Brain microvascular endothelial cell (primary cell): ENCODE data around the gene TRAPPC14.

ENCODE experiments used
- DNase-seq: peaks from one replicate; pipeline ENCODE4 v3.0.0-alpha.2; 2020
- H3K27ac ChIP-seq: fragments of 250-450 bp; sonication (Bioruptor Pico); 2 replicates; pipeline ENCODE4 v1.5.1; 2020; ENCODE audit warnings: mild to moderate bottlenecking, moderate library complexity
- H3K27me3 ChIP-seq: fragments of 250-450 bp; sonication (Bioruptor Pico); replicated peaks from 2 replicates; pipeline ENCODE4 v1.5.1; 2020; ENCODE audit warnings: mild to moderate bottlenecking
- H3K36me3 ChIP-seq: fragments of 250-450 bp; sonication (Bioruptor Pico); replicated peaks from 2 replicates; pipeline ENCODE4 v1.5.1; 2020; ENCODE audit warnings: mild to moderate bottlenecking
- H3K4me3 ChIP-seq: 2 replicates; pipeline ENCODE4 v1.5.1; 2011; ENCODE audit warnings: low read depth, mild to moderate bottlenecking, control low read depth, low read length, moderate library complexity
- in situ Hi-C: cut with HindIII; loops from 2 replicates; pipeline ENCODE4 v1.10.0; 2017; ENCODE audit warnings: low sequenced_read_pairs, low pct_ligation_motif_present
- TF ChIP-seq, protein P1 (sequence below): IDR thresholded peaks from 2 replicates; pipeline ENCODE4 v1.5.1; 2011; ENCODE audit warnings: low read depth, mild to moderate bottlenecking, moderate library complexity, low read length, control low read depth, inconsistent platforms; ENCODE audit errors: missing control alignments

Gene TRAPPC14

DNA sequence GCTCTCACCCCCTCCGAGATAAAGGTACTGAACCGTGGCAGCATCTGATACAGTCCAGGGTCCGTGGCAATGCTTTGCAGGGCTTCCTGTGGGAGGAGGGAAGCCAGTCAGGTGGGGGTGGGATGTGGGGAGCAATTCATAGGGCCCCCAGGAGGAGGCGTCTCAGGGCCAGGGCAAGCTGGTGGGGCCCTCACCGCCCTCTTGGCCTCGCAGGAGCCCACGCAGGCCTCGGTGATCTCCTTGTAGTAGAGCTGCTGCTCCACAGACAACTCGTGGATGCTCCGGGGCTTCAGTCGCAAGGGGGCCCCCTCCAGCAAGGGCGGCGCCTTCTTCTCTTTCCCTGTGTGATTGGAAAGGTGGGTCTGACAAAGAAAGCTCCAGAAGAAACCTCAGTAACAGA, 46.6 kb downstream of the TRAPPC14 start:
- TF ChIP-seq, protein P1, sequence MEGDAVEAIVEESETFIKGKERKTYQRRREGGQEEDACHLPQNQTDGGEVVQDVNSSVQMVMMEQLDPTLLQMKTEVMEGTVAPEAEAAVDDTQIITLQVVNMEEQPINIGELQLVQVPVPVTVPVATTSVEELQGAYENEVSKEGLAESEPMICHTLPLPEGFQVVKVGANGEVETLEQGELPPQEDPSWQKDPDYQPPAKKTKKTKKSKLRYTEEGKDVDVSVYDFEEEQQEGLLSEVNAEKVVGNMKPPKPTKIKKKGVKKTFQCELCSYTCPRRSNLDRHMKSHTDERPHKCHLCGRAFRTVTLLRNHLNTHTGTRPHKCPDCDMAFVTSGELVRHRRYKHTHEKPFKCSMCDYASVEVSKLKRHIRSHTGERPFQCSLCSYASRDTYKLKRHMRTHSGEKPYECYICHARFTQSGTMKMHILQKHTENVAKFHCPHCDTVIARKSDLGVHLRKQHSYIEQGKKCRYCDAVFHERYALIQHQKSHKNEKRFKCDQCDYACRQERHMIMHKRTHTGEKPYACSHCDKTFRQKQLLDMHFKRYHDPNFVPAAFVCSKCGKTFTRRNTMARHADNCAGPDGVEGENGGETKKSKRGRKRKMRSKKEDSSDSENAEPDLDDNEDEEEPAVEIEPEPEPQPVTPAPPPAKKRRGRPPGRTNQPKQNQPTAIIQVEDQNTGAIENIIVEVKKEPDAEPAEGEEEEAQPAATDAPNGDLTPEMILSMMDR = no peak
- no peak overlapping the region for H3K27ac ChIP-seq
- in situ Hi-C loops = no loop called here
- peaks cover 45% of the 10 kb centered on the region for H3K36me3 ChIP-seq
- H3K27me3 ChIP-seq = no peaks in the 10 kb centered on the region
- no peak overlapping the region for H3K4me3 ChIP-seq
- no peak for DNase-seq

DNA sequence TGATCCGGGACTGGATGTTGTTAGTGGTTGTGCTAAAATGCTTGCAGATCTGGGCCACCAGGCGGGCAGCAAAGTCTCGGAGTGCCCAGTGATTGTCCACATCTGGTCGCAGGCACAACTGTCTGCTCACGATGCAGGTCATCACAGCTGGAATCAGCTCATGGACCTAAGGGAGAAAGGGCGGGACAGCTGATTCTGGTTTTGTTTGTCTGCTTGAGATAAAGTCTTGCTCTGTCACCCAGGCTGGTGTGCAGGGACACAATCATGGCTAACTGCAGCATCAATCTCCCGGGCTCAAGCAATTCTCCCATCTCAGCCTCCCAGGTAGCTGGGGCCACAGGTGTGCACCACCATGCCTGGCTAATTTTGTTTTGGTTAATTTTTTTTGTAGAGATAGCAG, 47.4 kb downstream of the TRAPPC14 start:
- no peak overlapping the region for H3K4me3 ChIP-seq
- H3K27ac ChIP-seq = no peak overlapping the region
- in situ Hi-C loops = no loop called here
- H3K27me3 ChIP-seq = no peaks in the 10 kb centered on the region
- TF ChIP-seq, protein P1 = no peak
- DNase-seq = no peak
- H3K36me3 ChIP-seq = peaks cover 50% of the 10 kb centered on the region

DNA sequence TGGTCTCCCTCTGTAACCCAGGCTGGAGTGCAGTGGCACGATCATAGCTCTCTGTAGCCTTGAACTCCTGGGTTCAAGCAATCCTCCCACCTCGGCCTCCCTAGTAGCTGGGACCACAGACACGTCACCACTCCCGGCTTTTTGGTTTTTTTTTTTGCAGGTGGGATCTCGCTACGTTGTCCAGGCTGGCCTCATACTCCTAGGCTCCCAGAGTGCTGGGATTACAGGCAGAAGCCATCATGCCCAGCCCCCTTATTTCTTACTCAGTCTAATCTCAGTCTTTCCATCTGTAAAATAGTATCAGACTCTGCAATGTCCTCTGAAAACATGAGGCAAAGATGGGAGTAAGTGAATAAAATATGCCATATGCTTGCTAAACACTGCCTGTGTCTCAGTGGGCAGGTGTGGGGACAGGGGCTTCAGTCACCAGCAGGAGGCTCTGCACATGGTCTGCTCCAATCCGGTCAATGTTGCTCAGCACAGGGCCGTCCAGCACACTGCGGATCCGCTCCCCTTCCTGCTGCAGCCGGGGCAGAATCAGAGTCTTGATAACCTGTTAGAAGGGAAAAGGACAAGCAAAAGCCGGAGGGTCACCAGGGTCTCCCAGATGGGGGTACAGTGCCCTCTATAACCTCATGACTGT, 48.9 kb downstream of the TRAPPC14 start:
- DNase-seq = no peak

DNA sequence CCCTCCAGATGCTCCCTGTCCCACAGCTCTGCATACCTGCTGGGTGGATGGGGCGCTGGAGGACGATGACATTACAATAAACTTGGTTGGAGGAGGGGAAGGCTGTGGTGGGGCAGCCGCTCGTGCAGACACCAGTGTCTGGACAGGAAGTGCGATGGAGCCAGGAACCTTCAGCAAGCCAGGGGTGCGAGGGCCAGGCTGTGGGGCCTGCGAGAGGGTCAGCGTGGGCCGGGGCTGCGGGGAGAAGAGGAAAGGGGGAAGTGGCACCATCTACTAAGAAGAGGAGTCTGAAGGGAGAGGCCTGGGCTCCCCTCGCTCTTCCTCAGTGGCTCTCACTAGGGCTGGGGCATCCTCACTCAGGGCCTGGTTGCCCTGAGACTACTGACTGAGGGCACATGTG, 50.6 kb downstream of the TRAPPC14 start:
- DNase-seq = no peak
- Histone ChIP-seq H3K27me3 (no peaks in the 10 kb centered on the region), H3K27ac (no peak overlapping the region), H3K36me3 (peaks cover 40% of the 10 kb centered on the region), H3K4me3 (no peak overlapping the region)
- TF ChIP-seq, protein P1 = no peak
- in situ Hi-C loops = no loop called here

More for the DNA sequence above, 48.9 kb downstream of the TRAPPC14 start:
- H3K27ac ChIP-seq = no peak overlapping the region
- H3K27me3 ChIP-seq = no peaks in the 10 kb centered on the region
- H3K4me3 ChIP-seq = no peak overlapping the region
- TF ChIP-seq, protein P1 = peak; percentile 43
- H3K36me3 ChIP-seq = peaks cover 50% of the 10 kb centered on the region
- in situ Hi-C loops = no loop called here

DNA sequence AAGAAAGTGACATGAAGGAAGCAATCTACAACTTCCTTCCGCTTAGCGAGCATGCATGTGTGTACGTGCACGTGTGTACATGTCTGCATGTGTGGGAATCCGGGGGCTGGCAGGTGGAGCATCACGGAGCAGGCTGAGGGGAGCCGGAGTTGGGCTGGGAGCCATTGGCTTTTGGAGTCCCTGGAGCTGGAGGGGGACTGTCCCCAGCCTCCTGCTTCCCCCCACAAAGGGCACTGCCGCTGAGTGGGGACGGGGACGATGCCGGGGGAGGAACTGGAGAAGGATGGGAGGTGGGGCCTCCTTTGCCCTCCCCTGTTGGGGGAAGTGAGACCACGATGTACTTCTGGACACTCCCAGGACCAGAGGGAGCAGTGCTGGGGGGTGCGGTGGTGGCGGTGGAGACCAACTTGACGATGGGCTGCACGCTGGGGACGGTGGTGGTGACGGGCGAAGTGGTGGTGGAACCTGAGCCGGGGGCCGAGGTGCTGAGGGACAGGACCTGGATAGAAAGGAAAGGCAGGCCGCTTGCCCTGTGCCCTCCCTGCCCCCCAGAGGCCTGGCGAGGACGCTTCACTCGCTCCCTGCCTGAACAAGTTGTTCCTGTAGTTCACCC, 51.3 kb downstream of the TRAPPC14 start:
- DNase-seq = no peak
- TF ChIP-seq, protein P1 = no peak
- Histone ChIP-seq H3K27ac (no peak overlapping the region), H3K27me3 (no peaks in the 10 kb centered on the region), H3K4me3 (no peak overlapping the region), H3K36me3 (peaks cover 33% of the 10 kb centered on the region)
- in situ Hi-C loops = no loop called here

DNA sequence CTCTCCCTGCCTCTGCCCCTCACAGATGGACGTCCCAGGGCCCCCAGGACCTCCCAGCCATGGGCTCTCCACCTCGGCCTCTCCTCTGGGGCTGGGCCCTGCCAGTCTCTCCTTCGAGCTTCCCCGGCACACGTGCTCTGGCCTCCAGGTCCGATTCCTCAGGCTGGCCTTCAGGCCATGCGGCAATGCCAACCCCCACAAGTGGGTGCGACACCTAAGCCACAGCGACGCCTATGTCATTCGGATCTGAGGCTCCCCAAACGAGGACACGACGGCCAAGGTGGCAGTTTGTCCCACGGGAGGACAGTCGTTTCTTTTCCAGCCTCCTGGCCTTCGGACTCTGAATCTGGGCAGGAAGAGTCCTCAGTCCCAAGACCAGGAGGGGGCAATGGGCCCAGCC, 51.9 kb downstream of the TRAPPC14 start:
- no peaks in the 10 kb centered on the region for H3K27me3 ChIP-seq
- peaks cover 29% of the 10 kb centered on the region for H3K36me3 ChIP-seq
- DNase-seq = no peak
- H3K4me3 ChIP-seq = no peak overlapping the region
- TF ChIP-seq, protein P1 = no peak
- no peak overlapping the region for H3K27ac ChIP-seq
- in situ Hi-C loops = no loop called here
